HG03558 (cell line): Measurements from ENCODE around the gene ADGRL3.
"Not testable (repeated sequence)": the region's sequence is repeated elsewhere in the genome, so short reads cannot be mapped to it uniquely, and the experiment has no call there.

Experiments used
- ATAC-seq: cut with Tn5 transposase; IDR thresholded peaks from one replicate; pipeline ENCODE4 v1.9.1; 2021; ENCODE audit warnings: moderate number of reproducible peaks; ENCODE audit not compliant: unreplicated experiment; ENCODE audit errors: extremely low read depth

ADGRL3 gene

DNA sequence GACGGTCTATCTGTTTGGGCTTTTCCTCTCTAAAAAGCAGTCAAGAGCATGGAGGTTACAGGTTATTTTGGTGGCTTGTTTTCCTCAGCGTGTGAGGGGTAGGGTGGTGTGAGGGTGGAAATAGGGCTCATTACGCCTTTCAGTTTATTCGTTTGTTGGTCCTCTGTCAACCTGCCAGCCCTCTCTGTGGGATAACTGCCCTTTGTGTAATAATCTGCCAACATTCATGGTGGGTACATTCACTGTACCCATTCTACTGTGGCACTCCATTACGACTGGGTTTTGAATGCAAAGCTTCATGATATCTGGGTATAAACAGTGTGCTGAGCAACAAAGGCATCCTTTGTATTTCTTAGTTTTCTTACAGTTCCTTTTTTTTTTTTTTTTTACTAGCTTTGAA is 136.4 kb downstream of the ADGRL3 start:
- ATAC-seq, result no peak

DNA sequence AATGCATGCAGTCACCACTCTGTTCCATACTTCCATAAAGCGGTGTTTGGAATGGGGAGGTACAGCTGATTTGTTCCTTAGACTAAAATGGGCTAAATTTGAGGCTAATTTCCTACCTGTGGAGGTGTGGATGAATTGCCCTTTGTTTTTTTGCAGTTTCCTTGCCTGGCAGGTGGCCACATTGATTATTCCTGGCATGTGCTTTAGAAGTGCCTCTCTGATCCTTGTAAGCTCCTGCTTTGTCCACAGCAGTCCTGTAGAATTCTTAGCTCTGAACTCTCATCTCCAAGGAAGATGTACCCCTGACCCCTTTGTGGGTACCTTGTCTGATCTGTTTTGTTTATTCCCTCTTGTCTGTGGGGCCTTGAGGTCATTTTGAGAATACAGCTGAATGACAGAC is 136.8 kb downstream of the ADGRL3 start:
- ATAC-seq, result no peak

DNA sequence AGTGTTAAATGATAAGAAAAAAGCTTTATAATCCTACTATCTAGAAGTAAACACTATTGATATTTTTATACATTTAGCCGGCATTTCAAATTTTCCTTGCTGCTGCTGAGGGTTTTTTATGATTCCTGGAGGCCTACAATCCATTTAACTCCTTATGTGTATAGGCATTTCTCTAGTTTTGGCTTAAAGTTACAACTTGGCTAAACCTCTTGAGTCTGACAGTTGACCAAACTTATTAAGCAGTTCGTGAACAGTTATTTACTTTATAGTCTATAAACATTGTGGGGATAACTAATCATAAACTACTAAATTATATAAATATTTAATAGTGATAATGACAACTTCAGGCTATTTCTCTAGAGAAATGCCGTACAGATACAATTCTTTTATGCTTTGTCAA is 141.9 kb downstream of the ADGRL3 start:
- no peak for ATAC-seq

DNA sequence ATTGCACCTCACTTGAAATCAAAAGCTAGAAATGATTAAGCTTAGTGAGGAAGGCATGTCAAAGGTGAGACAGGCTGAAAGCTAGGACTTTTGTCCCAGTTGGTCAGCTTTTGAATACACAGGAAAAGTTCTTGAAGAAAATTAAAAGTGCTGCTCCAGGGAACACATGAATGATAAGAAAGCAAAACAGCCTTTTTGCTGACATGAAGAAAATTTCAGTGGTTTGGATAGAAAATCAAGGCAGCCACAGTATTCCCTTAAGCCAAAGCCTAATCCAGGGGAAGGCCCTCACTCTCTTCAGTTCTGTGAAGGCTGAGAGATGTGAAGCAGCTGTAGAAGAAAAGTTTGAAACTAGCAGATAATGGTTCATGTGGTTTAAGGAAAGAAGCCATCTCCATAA is 150.8 kb downstream of the ADGRL3 start:
- ATAC-seq, result no peak

DNA sequence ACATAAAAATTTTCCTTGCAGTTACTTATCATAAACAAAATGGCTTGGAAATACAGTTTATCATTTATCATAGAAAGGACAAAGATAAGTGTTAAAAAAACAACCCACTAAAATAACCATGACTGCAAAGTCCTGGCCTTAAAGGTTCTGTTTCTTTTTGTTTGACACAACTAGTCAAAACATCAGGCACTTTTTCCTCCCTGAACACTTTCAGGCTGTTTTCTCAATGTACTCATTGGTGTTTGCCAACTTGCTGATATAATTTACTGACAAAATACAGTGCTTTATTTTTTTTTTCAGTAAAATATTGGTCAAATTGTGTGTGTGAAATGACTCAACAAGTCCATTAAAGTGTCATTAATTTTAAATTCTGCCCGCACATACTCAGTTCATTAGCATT is 156.6 kb downstream of the ADGRL3 start:
- no peak for ATAC-seq

DNA sequence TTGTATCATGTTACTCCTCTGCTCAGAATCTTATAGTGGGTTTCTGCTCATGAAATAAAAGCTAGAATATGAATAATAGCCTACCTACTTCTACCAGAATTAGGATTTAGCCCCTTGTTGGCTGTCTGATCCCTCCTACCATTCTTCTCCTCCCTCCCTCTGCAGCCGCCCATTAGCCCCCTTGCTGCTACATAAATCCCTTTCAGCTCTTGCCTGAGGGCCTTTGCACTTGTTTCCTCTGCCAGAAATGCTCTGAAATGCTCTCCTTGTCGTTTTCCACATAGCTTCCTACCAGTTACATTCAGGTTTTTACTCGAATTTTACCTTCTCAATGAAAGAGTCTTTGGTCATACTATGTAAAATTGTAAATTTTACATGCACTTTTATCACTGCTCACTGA is 159.2 kb downstream of the ADGRL3 start:
- no peak for ATAC-seq

DNA sequence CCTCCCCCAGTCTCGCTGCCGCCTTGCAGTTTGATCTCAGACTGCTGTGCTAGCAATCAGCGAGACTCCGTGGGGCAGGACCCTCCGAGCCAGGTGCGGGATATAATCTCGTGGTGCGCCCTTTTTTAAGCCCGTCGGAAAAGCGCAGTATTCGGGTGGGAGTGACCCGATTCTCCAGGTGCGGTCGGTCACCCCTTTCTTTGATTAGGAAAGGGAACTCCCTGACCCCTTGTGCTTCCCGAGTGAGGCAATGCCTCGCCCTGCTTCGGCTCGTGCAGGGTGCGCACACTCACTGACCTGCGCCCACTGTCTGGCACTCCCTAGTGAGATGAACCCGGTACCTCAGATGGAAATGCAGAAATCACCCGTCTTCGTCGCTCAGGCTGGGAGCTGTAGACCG is 172.7 kb downstream of the ADGRL3 start:
- ATAC-seq, result not testable (repeated sequence)

DNA sequence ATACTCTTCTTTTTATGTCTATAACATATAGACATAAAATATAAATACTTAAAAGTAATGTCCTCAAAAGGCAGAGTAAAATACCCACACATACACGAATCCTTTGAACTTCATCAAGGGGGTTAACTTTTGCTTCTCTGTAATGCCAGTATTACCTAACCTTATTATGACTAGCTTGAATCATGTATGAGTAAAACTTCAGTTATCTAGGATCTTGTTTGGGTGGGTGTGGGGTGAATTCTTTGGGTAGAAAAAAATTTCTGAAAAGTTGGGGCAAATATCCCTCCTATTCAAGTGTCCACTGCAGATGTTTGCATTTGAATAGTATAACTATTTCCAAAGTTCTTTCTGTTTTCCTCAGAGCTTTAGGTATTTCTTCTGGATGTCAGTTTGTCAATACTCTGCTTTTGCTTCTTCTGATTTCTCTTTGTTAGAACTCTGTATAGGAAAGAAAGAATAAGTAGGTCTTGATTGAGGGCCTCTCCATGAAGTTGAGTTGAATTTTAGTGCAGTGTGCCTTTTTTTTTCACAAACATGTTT is 173.8 kb downstream of the ADGRL3 start:
- ATAC-seq, result no peak

DNA sequence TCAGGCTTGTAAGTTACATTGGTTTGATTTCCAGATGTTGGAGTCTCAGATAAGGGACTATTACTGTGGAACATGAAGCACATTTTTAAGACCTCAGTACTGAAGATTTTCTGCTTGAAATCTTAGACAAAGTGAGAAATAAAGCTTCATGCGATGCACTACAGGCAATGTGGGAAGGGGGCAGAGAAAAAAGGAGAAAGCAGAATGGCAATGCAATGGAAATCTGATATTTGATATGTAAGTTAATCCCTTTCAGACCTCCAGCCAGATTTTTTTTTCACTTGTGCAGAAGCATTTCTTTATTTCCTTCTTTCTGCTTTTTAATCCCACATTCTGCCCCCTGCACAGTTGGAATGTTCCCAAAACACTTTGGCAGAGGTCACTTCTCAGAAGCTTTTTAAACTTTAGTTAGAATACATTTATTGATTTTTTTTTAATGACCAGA is 174.3 kb downstream of the ADGRL3 start:
- no peak for ATAC-seq

DNA sequence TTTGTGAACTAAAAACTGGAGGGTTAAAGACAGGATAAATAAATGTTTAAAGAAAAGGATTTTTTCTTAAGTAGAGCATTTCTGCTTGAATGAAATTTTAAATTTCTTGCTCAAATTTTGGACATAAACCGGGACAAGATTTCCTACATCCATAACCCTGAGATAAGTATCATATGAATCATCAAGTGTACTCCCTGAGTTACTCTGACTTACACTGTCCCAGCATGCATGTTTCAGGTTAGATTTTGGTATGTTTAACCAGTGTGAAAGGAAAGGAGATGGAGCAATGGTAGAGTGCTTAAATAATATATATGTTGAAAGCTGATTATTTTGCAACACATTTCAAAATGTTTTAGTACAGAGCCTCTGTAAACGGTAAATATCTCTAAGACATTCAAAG is 175.2 kb downstream of the ADGRL3 start:
- no peak for ATAC-seq

DNA sequence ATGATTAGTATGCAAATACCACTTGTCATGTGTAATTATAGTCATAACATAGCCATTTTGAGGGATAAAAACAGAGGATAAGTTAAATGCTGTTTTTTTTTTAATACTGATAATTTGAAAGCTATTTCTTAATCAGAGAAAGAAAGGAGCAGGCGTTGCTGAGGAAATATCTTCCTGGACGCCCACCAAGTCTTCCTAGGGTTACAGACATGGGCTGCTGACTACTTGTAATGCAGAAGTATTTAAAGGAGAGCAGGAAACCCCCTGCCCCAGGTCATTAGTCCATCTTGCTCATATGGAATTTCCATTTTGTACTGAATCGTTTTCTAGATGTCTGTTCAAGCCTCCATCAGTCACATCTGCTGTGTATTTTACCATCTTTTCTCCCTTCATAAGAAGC is 176.2 kb downstream of the ADGRL3 start:
- ATAC-seq, result no peak

DNA sequence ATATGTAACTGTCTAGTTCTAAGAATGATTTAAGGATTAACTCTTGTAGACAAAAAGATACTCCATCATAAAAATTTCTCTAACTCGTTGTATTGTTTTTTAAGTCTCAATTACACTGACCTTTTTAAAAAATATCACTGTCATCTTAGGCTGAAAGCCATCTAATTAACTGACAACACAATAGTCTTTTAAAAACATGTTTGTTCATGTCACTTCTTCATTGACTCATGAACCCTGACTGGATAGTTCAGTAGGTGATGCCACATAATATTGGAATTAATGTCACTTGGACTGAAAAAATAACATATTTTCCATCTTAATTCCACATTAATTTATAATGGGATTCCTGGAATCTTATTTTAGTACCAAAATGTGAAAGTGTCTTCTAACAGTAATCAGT is 179.3 kb downstream of the ADGRL3 start:
- ATAC-seq, result no peak

DNA sequence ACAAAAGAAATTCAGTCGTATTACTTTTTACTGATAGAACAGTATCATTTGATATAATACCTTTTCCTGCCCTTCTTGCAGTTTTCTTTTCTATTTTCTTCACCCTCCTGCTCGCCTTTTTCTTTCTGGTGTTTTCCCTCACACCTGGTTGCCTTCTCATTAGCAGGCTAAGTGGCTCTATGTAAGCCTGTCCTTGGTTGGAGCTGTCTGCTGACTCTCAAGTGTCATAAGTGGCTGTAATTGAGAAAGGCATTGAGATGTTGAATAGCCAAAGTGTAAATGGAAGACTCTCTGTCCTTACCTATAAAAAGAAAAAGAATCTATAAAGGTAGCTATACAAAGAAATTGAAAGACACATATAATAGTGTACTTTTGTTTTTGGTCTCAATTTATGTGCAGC is 180.7 kb downstream of the ADGRL3 start:
- ATAC-seq, result no peak

DNA sequence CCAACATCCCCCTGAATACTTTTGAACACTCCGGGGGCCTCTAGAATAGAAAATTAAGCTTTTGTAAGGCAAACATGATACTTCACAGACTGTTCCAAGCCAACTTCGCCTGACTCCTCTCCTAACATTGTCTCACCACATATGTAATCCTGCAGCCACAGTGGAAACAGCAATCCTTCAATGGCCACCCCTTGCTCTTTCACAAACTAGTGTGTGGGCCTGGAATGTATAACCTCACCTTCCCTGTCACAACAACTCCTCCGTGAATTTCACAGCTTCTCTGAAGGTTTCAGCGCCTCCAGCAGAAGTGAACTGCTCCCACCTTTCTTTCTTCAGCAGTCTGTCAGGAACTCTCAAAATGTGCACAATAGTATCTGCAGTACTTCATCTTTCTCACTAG is 185.1 kb downstream of the ADGRL3 start:
- ATAC-seq, result no peak

DNA sequence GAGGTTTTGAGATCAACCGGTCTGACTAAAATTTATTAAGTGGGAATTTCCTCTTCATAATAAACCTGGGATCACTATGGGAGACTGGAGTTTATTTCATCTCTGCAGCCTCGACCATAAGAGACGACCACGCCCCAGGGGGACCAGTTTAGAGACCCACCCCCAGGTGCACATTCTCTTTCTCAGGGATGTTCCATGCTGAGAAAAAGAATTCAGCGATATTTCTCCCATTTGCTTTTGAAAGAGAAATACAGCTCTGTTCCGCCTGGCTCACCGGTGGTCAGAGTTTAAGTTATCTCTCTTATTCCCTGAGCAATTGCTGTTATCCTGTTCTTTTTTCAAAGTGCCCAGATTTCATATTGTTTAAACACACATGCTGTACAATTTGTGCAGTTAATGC is 187.2 kb downstream of the ADGRL3 start:
- ATAC-seq, result not testable (repeated sequence)

DNA sequence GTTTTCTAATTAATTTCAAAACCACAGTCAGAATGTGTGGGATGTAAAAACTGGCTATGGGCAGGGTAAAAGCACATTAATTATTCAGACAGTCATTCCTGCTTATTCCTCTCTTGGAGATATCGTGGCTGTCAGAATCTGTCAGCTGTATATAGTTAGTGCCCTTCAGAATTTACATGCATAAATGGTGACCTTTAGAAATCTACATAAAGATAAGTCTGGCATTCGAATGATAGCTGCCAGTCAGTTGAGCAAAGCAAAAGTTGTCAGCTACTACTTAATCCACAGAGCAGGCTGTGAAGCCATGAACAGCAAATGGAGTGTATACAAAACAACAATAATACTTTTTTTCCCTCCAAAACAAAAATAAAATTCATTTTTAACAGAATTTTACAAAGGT is 189.5 kb downstream of the ADGRL3 start:
- no peak for ATAC-seq

DNA sequence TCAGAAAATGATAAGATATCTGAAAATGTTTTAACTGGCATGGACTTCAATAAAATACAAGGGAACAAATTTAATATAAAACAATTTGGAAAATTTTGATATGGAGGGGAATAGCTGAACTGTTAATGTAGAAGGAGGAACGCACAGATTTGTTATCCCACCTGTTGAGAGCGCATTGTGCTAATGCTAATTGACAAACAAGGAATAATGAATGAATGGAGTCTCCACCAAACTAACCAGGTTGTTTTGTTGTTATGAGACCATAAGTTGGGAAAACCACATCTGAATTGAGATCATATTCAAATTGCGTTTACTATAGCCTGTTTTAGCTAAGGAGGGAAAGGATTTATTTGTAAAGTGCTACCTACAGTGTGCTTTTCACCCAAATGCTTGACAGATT is 195.6 kb downstream of the ADGRL3 start:
- ATAC-seq, result no peak

DNA sequence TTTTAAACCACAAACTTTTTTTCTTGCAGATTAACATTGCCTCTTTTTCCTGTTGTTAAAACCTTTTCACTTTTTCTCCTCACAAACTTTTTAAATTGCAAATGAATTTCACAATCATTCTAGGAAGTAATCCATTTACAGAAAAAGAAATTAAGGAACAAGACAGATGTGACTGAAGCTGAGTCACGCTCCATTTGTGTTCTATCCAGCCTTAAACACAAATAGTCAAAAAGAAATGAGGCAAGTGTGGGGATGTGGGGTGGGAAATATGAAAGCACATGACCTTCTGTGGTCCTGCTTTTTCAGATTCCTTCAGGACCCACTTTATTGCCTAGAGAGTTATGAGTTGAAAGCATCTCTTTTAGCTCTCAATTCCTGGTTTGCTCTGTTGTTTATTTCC is 197.0 kb downstream of the ADGRL3 start:
- no peak for ATAC-seq

DNA sequence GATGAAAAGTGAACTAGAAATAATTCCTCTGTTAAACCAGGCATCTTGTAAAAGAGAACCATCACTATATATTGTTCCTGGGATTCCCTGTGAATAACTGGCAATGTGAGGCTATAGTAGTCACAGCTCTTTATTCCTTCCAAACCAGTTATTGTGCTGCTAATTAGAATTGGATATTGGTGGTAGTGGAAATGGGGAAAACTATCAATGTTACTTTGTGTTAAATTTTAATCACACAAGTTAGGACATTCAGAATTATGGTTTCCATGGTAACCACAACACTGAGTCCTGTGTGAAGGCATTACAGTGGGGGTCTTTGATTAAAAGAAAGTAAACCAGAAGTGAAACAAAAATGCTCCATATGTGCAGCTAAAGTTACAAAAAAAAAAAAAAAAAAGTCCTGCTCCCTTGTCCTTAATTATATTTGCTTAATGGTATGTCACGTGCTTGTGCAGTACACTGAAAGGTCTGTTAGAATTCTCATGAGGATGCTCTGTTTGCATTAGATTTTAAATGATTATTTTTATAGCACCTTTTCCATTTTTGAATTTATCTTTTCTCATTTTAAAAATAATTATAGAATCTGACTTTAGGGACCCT is 200.4 kb downstream of the ADGRL3 start:
- no peak for ATAC-seq

DNA sequence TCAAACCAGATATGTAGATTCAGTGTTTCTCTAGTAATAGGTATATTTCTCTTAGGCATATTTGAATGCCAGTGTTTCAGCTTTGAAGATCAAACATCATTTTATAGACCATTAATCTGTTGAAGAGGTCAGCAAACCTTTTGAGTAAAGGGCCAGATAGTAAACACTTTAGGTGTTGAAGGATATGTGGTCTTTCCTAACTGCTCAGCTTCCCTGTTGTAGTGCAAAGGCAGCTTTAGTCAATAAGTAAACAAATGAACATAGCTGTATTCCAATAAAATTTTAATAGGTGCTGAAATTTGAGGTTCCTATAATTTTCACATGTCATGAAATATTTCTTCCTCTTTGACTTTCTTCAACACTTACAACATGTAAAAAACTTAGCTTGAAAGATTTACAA is 201.6 kb downstream of the ADGRL3 start:
- no peak for ATAC-seq

DNA sequence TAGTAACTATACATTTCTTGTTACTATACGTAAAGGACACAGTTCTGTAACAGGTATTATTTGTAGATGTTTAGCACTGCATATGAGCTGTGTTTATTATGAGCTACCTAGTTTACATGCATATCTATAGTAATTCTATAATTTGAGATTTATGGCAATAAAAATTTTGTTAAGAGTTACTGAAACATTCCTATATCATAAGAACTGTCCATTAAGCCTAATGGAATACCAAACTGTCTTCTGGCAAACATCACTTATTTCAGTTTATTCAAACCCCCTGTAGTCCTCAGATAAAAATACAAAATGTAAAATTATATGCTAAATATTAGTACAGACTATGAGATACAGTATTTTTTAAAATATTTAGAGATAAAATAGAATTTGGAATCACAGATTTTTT is 205.2 kb downstream of the ADGRL3 start:
- ATAC-seq, result no peak

DNA sequence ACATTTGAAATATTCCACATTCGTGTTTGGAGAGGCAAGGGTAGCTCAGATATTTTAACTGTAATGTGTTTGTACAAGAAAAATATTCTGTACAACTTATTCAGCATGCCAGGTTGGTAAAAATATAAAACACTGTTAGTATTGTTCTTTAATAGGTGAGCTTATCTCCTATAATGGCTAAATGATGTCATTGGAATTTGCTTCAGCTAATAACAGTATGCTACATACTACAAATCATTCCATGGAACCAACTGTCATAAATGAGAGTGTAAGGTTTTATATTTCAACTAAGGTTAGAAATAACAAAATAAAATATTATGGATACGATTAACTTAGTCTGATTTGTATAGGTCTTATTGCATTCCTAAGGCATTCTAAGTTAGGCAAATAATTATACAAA is 206.6 kb downstream of the ADGRL3 start:
- ATAC-seq, result no peak
